H1 (cell line): ENCODE measurements around the gene ARRB1. TPM values are rescaled to one million over a fixed set of nuclear protein-coding genes. Genes with fewer than 3 reads are reported as not detected.

ENCODE experiments used
- CTCF ChIA-PET: fragments of 300-600 bp; sonication (Branson Sonifier 250); formaldehyde crosslinking; loops from one replicate; lab custom pipeline; 2021; ENCODE audit not compliant: partially characterized antibody; lab: Charles Lee
- POLR2A ChIA-PET: fragments of 300-600 bp; sonication (Branson Sonifier 250); formaldehyde crosslinking; loops from one replicate; lab custom pipeline; 2021; ENCODE audit warnings: inconsistent platforms; ENCODE audit not compliant: partially characterized antibody; lab: Charles Lee
- DNase-seq, 2 experiments: peaks; one replicate each; pipeline versions ENCODE4 v3.0.0 to v3.0.0-alpha.2; 2010 to 2022; ENCODE audit warnings: low spot score in 2 of 2, low read depth in 1 of 2, mixed read lengths in 1 of 2
- FAIRE-seq: peaks from 2 replicates; lab custom pipeline; 2011; peaks lifted over from hg19 to GRCh38; lab: Jason Lieb, UNC
- H2AFZ ChIP-seq: 2 replicates; pipeline ENCODE4 v1.8.1; 2012; ENCODE audit warnings: low read length, inconsistent platforms
- H2AK5ac ChIP-seq: 2 replicates; pipeline ENCODE4 v1.6.1; 2013; ENCODE audit warnings: low read depth, low read length
- H2BK120ac ChIP-seq: replicated peaks from 2 replicates; pipeline ENCODE3; 2013; ENCODE audit warnings: low read depth, low read length, inconsistent platforms
- H2BK12ac ChIP-seq: 2 replicates; pipeline ENCODE4 v1.6.1; 2013; ENCODE audit warnings: low read depth, low read length
- H2BK15ac ChIP-seq: 2 replicates; pipeline ENCODE4 v1.6.1; 2013; ENCODE audit warnings: low read length
- H2BK20ac ChIP-seq: 2 replicates; pipeline ENCODE4 v1.6.1; 2013; ENCODE audit warnings: low read length
- H2BK5ac ChIP-seq: 2 replicates; pipeline ENCODE4 v1.6.1; 2013; ENCODE audit warnings: low read depth, low read length
- H3K14ac ChIP-seq: 2 replicates; pipeline ENCODE4 v1.6.1; 2013; ENCODE audit warnings: inconsistent platforms; ENCODE audit not compliant: insufficient read length
- H3K18ac ChIP-seq: 2 replicates; pipeline ENCODE4 v1.6.1; 2013; ENCODE audit warnings: low read length; ENCODE audit errors: extremely low read depth
- H3K23ac ChIP-seq: 2 replicates; pipeline ENCODE4 v1.6.1; 2013; ENCODE audit warnings: inconsistent platforms; ENCODE audit not compliant: insufficient read length
- H3K23me2 ChIP-seq: 2 replicates; pipeline ENCODE4 v1.6.1; 2013; ENCODE audit warnings: low read depth, low read length
- H3K27ac ChIP-seq: 2 replicates; pipeline ENCODE4 v1.6.1; 2011; ENCODE audit warnings: low read depth, low read length, inconsistent platforms
- H3K27me3 ChIP-seq, 4 experiments: replicated peaks in 1 of 4; 1 replicate in 1 of 4; 2 replicates in 3 of 4; pipeline versions ENCODE4 v1.6.1 to v1.8.1; 2011 to 2013; ENCODE audit warnings: low read length in 3 of 4, mild to moderate bottlenecking in 3 of 4, inconsistent platforms in 2 of 4, mixed read lengths in 2 of 4, moderate library complexity in 1 of 4; ENCODE audit not compliant: control insufficient read depth in 3 of 4, insufficient read depth in 3 of 4; ENCODE audit errors: extremely low read depth in 1 of 4
- H3K36me3 ChIP-seq, 4 experiments: 2 replicates each; pipeline versions ENCODE4 v1.6.1 to v1.8.1; 2011 to 2013; ENCODE audit warnings: mild to moderate bottlenecking in 4 of 4, low read length in 3 of 4, moderate library complexity in 2 of 4, control low read depth in 1 of 4, inconsistent platforms in 1 of 4; ENCODE audit not compliant: insufficient read depth in 4 of 4, control insufficient read depth in 2 of 4
- H3K4ac ChIP-seq: replicated peaks from 2 replicates; pipeline ENCODE3; 2013; ENCODE audit warnings: low read length, low read depth, mixed read lengths, inconsistent platforms; ENCODE audit not compliant: insufficient read length
- H3K4me1 ChIP-seq, 4 experiments: replicated peaks in 1 of 4; 1 replicate in 1 of 4; 2 replicates in 3 of 4; pipeline versions ENCODE4 v1.6.1 to v1.8.1; 2011 to 2013; ENCODE audit warnings: low read length in 3 of 4, inconsistent platforms in 2 of 4, mixed read lengths in 1 of 4; ENCODE audit not compliant: insufficient read depth in 4 of 4, control insufficient read depth in 3 of 4
- H3K4me2 ChIP-seq, 2 experiments: 2 replicates each; pipeline versions ENCODE4 v1.6.1 to v1.8.1; 2011 to 2013; ENCODE audit warnings: low read depth in 2 of 2, low read length in 2 of 2, control low read depth in 1 of 2, inconsistent platforms in 1 of 2, mild to moderate bottlenecking in 1 of 2; ENCODE audit not compliant: insufficient read depth in 1 of 2
- H3K4me3 ChIP-seq, 4 experiments: fragments of 200-600, 300-600 bp in 1 of 4; sonication (generic), shearing (Covaris generic), sonication (Bioruptor Twin) in 1 of 4; 2 replicates each; pipeline versions ENCODE4 v1.5.1 to v1.8.1; 2011 to 2016; ENCODE audit warnings: low read length in 4 of 4, low read depth in 3 of 4, control low read depth in 2 of 4, inconsistent platforms in 2 of 4, mild to moderate bottlenecking in 2 of 4, mixed read lengths in 1 of 4, moderate library complexity in 1 of 4; ENCODE audit not compliant: insufficient read depth in 2 of 4; ENCODE audit errors: extremely low read depth in 1 of 4
- H3K56ac ChIP-seq: replicated peaks from 2 replicates; pipeline ENCODE3; 2013; ENCODE audit warnings: low read depth, mild to moderate bottlenecking, mixed read lengths, low read length, inconsistent platforms; ENCODE audit not compliant: insufficient read length
- H3K79me1 ChIP-seq: 2 replicates; pipeline ENCODE4 v1.6.1; 2013; ENCODE audit warnings: low read depth, low read length, control low read depth
- H3K79me2 ChIP-seq, 2 experiments: 2 replicates each; pipeline versions ENCODE4 v1.6.1 to v1.8.1; 2012 to 2013; ENCODE audit warnings: low read length in 2 of 2, mild to moderate bottlenecking in 2 of 2, inconsistent platforms in 1 of 2; ENCODE audit not compliant: insufficient read depth in 2 of 2, control insufficient read depth in 1 of 2
- H3K9ac ChIP-seq, 4 experiments: replicated peaks in 1 of 4; 1 replicate in 1 of 4; 2 replicates in 3 of 4; pipeline versions ENCODE4 v1.6.1 to v1.8.1; 2011 to 2013; ENCODE audit warnings: low read depth in 3 of 4, low read length in 3 of 4, control low read depth in 2 of 4, mild to moderate bottlenecking in 2 of 4, moderate library complexity in 2 of 4, inconsistent platforms in 1 of 4; ENCODE audit errors: extremely low read depth in 1 of 4
- H3K9me3 ChIP-seq, 2 experiments: 2 replicates each; pipeline versions ENCODE4 v1.6.1 to v1.8.1; 2012 to 2013; ENCODE audit warnings: mild to moderate bottlenecking in 2 of 2, moderate library complexity in 2 of 2, control low read depth in 1 of 2, inconsistent platforms in 1 of 2, low read depth in 1 of 2, low read length in 1 of 2, mixed read lengths in 1 of 2; ENCODE audit not compliant: insufficient read depth in 2 of 2
- H4K20me1 ChIP-seq, 2 experiments: replicated peaks in 1 of 2; 2 replicates each; pipeline versions ENCODE3 to v1.8.1; 2011 to 2013; ENCODE audit warnings: inconsistent platforms in 2 of 2, low read length in 2 of 2, mild to moderate bottlenecking in 1 of 2; ENCODE audit not compliant: insufficient read depth in 2 of 2, control insufficient read depth in 1 of 2
- H4K5ac ChIP-seq: 2 replicates; pipeline ENCODE4 v1.6.1; 2013; ENCODE audit warnings: low read length, low read depth, mixed read lengths, inconsistent platforms; ENCODE audit not compliant: insufficient read length
- H4K8ac ChIP-seq: 2 replicates; pipeline ENCODE4 v1.8.0; 2013; ENCODE audit warnings: mild to moderate bottlenecking, moderate library complexity, low read length, inconsistent platforms; ENCODE audit not compliant: insufficient read depth; ENCODE audit errors: extremely low read depth
- H4K91ac ChIP-seq: replicated peaks from 2 replicates; pipeline ENCODE3; 2013; ENCODE audit warnings: low read length, mixed read lengths, inconsistent platforms; ENCODE audit not compliant: insufficient read length
- CTCF ChIP-seq, 3 experiments: IDR thresholded peaks; 1 replicate in 2 of 3; 2 replicates in 1 of 3; pipeline versions ENCODE4 v1.5.1 to v1.6.1; 2011; ENCODE audit warnings: low read length in 3 of 3, mild to moderate bottlenecking in 3 of 3, inconsistent platforms in 2 of 3, low read depth in 1 of 3, moderate library complexity in 1 of 3; ENCODE audit not compliant: insufficient read depth in 1 of 3; ENCODE audit errors: control extremely low read depth in 1 of 3
- NANOG ChIP-seq: IDR thresholded peaks from 2 replicates; pipeline ENCODE4 v1.6.1; 2011; ENCODE audit warnings: low read length, low read depth, mild to moderate bottlenecking, inconsistent platforms; ENCODE audit not compliant: insufficient read depth, poor library complexity, severe bottlenecking
- RAD21 ChIP-seq, 2 experiments: IDR thresholded peaks in 1 of 2; conservative IDR thresholded peaks in 1 of 2; 2 replicates each; pipeline ENCODE4 v1.6.1; 2011; ENCODE audit warnings: low read depth in 2 of 2, low read length in 2 of 2, improper control_type of control experiment in 1 of 2, inconsistent platforms in 1 of 2, mild to moderate bottlenecking in 1 of 2, moderate library complexity in 1 of 2
- WGBS, 2 experiments: shearing (Covaris generic) in 1 of 2; methylation state at CpG; one replicate each; pipeline versions ENCODE4 v1.1.6 to v1.1.7; 2013 to 2015; ENCODE audit warnings: low lambda C conversion rate in 2 of 2, mixed read lengths in 2 of 2, inconsistent platforms in 1 of 2, low coverage in 1 of 2, missing lambda C conversion rate in 1 of 2; ENCODE audit not compliant: insufficient replicate concordance in 2 of 2, insufficient coverage in 1 of 2, insufficient read length in 1 of 2; ENCODE audit errors: extremely low coverage in 1 of 2, missing lambda C conversion rate in 1 of 2; 5-methylcytosine and 5-hydroxymethylcytosine counted together
- polyA plus RNA-seq, 7 experiments: library from polyadenylated mRNA; depleted of rRNA in 3 of 7; stranded (reverse) in 5 of 7; unstranded in 2 of 7; fragments of >200 nt in 5 of 7; fragments of 200-250 nt in 2 of 7; gene quantifications; 1 replicate in 5 of 7; 2 replicates in 1 of 7; 4 replicates in 1 of 7; pipeline versions ENCODE4 v1.2.1 to v1.2.3, GENCODE V29; 2011 to 2013; ENCODE audit warnings: missing spikeins in 2 of 7, mixed read lengths in 2 of 7
- total RNA-seq: library from RNA; stranded (reverse); fragmentation: NEBNext Ultra II Directional; extraction: Animal tissue kit (Norgen Biotek cat#: 25700); gene quantifications from 2 replicates; pipeline ENCODE4 v1.2.1, GENCODE V29; 2021

The ARRB1 gene
- total and polyA plus RNA-seq, 2 of the 8 experiments (the other 6 are each of a cell fraction or from before 2014, with no cell fraction given) = 9.4 to 31.8 TPM

GRCh38 chr11:75270896-75271418 lies 80.5 kb downstream of the ARRB1 start:
- no peaks in the 10 kb centered on the region for H3K79me2 ChIP-seq

More at GRCh38 chr11:75270896-75271418, 80.5 kb downstream of the ARRB1 start:
- ChIA-PET POLR2A (interaction anchor here (0.6 to 1.8 kb wide), 4 partner anchors 8 to 138 kb away, joined by 3 to 7 read pairs (median 3); no protein-coding TSS in a partner anchor), CTCF (interaction anchor here (0.6 to 18.0 kb wide), 34 partner anchors 9 to 428 kb away, joined by 3 to 327 read pairs (median 4); no protein-coding TSS in a partner anchor)
- DNase-seq = no peak
- H3K23ac ChIP-seq = no peak overlapping the region
- H3K79me1 ChIP-seq = no peaks in the 10 kb centered on the region
- no peak overlapping the region for H4K5ac ChIP-seq
- H3K27me3 ChIP-seq = no peaks in the 10 kb centered on the region
- no peak overlapping the region for H3K4ac ChIP-seq
- H4K8ac ChIP-seq = no peak overlapping the region
- H4K20me1 ChIP-seq = no peaks in the 10 kb centered on the region
- H2BK5ac ChIP-seq = no peak overlapping the region
- no peak overlapping the region for H3K18ac ChIP-seq
- H3K9ac ChIP-seq = no peak overlapping the region
- peaks cover 0 to 2% (median 0%) of the 10 kb centered on the region in 4 experiments; a peak in 1 of 7 replicates for H3K4me1 ChIP-seq
- no peaks in the 10 kb centered on the region for H3K36me3 ChIP-seq
- no peak overlapping the region for H2AK5ac ChIP-seq
- H3K4me2 ChIP-seq = no peak overlapping the region
- peak; percentile 66 for FAIRE-seq
- H2BK20ac ChIP-seq = no peak overlapping the region
- H2BK15ac ChIP-seq = no peak overlapping the region
- no peak overlapping the region for H3K27ac ChIP-seq
- H3K9me3 ChIP-seq = no peaks in the 10 kb centered on the region
- no peak overlapping the region for H3K56ac ChIP-seq
- no peak overlapping the region for H2BK12ac ChIP-seq
- no peak overlapping the region for H2BK120ac ChIP-seq
- no peak overlapping the region for H3K14ac ChIP-seq
- TF ChIP-seq CTCF (IDR thresholded peaks at IDR 0.05; ENCODE audit: control extremely low read depth in 1 of 3, insufficient read depth in 1 of 3, low read depth in 1 of 3, low read length in 3 of 3) = peak in 2 of 3 experiments; percentile 41 to 60; a peak in 3 of 4 replicates
- no peak for TF ChIP-seq NANOG
- peak; percentile 47 to 60 for TF ChIP-seq RAD21 (IDR thresholded peaks at IDR 0.05 in 1 of 2, conservative IDR thresholded peaks at IDR 0.05 in 1 of 2; ENCODE audit: low read depth in 2 of 2, low read length in 2 of 2)
- H2AFZ ChIP-seq = no peak overlapping the region
- H3K4me3 ChIP-seq = no peak overlapping the region
- 85% methylated on average over 3 of the region's 3 CpGs; no CpG with 5 or more reads in 1 of the 2 experiments for WGBS, 2 experiments
- no peaks in the 10 kb centered on the region for H3K23me2 ChIP-seq
- no peak overlapping the region for H4K91ac ChIP-seq
